PFSK-1 (cell line): ENCODE results near the gene RPL36.

Experiments
- FOXP2 ChIP-seq: optimal IDR thresholded peaks from 2 replicates; pipeline ENCODE3; 2011; ENCODE audit warnings: borderline replicate concordance, control low read depth, inconsistent platforms; ENCODE audit not compliant: insufficient read depth; ENCODE audit errors: extremely low read length, extremely low read depth
- POLR2AphosphoS5 ChIP-seq: IDR thresholded peaks from 2 replicates; pipeline ENCODE4 v1.6.1; 2012; ENCODE audit warnings: low read depth, mild to moderate bottlenecking, control low read depth, low read length, moderate library complexity
- REST ChIP-seq, 2 experiments: IDR thresholded peaks; 2 replicates each; pipeline versions ENCODE4 v1.6.1 to v1.8.0; 2011 to 2012; ENCODE audit warnings: low read depth in 2 of 2, low read length in 2 of 2, control low read depth in 1 of 2, inconsistent platforms in 1 of 2, mild to moderate bottlenecking in 1 of 2, moderate library complexity in 1 of 2; ENCODE audit not compliant: insufficient read depth in 1 of 2
- SIN3A ChIP-seq: IDR thresholded peaks from 2 replicates; pipeline ENCODE4 v1.6.1; 2012; ENCODE audit warnings: mild to moderate bottlenecking, low read length, moderate library complexity, borderline replicate concordance; ENCODE audit not compliant: insufficient read depth
- TAF1 ChIP-seq: IDR thresholded peaks from 2 replicates; pipeline ENCODE4 v1.6.1; 2012; ENCODE audit warnings: low read length, control low read depth, borderline replicate concordance; ENCODE audit not compliant: insufficient read depth

RPL36 gene

DNA sequence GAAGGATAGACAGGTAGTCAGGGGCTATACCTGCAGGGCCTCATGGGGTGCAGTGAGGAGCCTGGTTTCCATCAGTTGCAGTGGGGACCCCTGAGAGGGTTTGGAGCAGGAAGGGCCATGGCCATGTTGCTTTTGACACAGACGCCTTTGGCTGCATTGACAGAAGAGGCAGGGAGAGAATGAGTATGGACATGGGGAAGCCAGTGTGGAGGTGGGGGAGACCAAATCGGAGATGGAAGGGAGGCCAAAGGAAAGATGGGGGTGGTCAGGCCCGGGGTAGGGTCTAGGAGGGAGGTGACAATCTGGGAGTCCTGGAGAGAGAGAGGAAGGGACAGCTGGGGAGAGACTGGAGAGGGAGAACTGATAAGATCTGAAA is 8.0 kb upstream of the RPL36 start:
- TF ChIP-seq POLR2AphosphoS5: no peak
- no peak for TF ChIP-seq FOXP2
- no peak for TF ChIP-seq REST (IDR thresholded peaks at IDR 0.05; ENCODE audit: insufficient read depth in 1 of 2, low read depth in 2 of 2, low read length in 2 of 2)
- TF ChIP-seq TAF1: no peak
- TF ChIP-seq SIN3A: no peak

GRCh38 chr19:5683177-5683886 is 6.8 kb upstream of the RPL36 start:
- TF ChIP-seq REST (IDR thresholded peaks at IDR 0.05; ENCODE audit: insufficient read depth in 1 of 2, low read depth in 2 of 2, low read length in 2 of 2) (no peak), SIN3A (no peak), POLR2AphosphoS5 (no peak), TAF1 (no peak), FOXP2 (no peak)

- no peak for TF ChIP-seq SIN3A
- TF ChIP-seq FOXP2: no peak
- TF ChIP-seq POLR2AphosphoS5: no peak
- no peak for TF ChIP-seq REST (IDR thresholded peaks at IDR 0.05; ENCODE audit: insufficient read depth in 1 of 2, low read depth in 2 of 2, low read length in 2 of 2)
- no peak for TF ChIP-seq TAF1
These were observed 5.2 kb upstream of the RPL36 start for GRCh38 chr19:5684694-5685430.

GRCh38 chr19:5686326-5686646 is 3.8 kb upstream of the RPL36 start:
- TF ChIP-seq TAF1 (no peak), SIN3A (no peak), FOXP2 (no peak), POLR2AphosphoS5 (no peak), REST (IDR thresholded peaks at IDR 0.05; ENCODE audit: insufficient read depth in 1 of 2, low read depth in 2 of 2, low read length in 2 of 2) (no peak)
